Measurements from ENCODE around the gene EPHA1. TPM values are rescaled to one million over a fixed set of nuclear protein-coding genes. Genes with fewer than 3 reads are reported as not detected.

EPHA1 gene
- total and polyA plus RNA-seq, 2 donors (not counting 3 experiments of a cell fraction or from before 2014, with no cell fraction given) = 0.07 TPM; not detected in 1

GRCh38 chr7:143458263-143458662, 49.6 kb upstream of the EPHA1 start:
- intact Hi-C loops (cut with micrococcal nuclease) (no loop called here), dilution Hi-C loops (cut with MboI; ENCODE audit: extremely low pct_ligation_motif_present, low sequenced_read_pairs) (no loop called here)
- DNase-seq (ENCODE audit: low read depth, low spot score) (no peak), FAIRE-seq (no peak)
- BruUV-seq (replicated peaks) = no TSS peak
- no peaks in the 10 kb centered on the region for H3K36me3 ChIP-seq (ENCODE audit: control insufficient read depth in 2 of 2, extremely low read depth in 1 of 2, insufficient read depth in 2 of 2, low read length in 2 of 2)
- TF ChIP-seq POLR2A (IDR thresholded peaks at IDR 0.05; ENCODE audit: low read depth, low read length) = no peak
- no peak for TF ChIP-seq CTCF (IDR thresholded peaks at IDR 0.05; ENCODE audit: extremely low read depth in 1 of 2, insufficient read depth in 1 of 2, low read depth in 1 of 2, low read length in 2 of 2)
- no peak for TF ChIP-seq FOS (IDR thresholded peaks at IDR 0.05; ENCODE audit: borderline replicate concordance, insufficient read depth, low read length)
- no peak for TF ChIP-seq JUN (IDR thresholded peaks at IDR 0.05; ENCODE audit: borderline replicate concordance, insufficient read depth, insufficient read length, low read depth)
- no peak for TF ChIP-seq EZH2 (IDR thresholded peaks at IDR 0.05; ENCODE audit: borderline replicate concordance, low read depth, low read length, severe bottlenecking)
- no peak overlapping the region for H3K9ac ChIP-seq (replicated peaks; ENCODE audit: extremely low read depth, insufficient read depth, low read length)
- no peak overlapping the region for H2AFZ ChIP-seq (ENCODE audit: low read depth, low read length)
- no peak overlapping the region for H3K27ac ChIP-seq (ENCODE audit: insufficient read depth, low read depth, low read length)
- no peaks in the 10 kb centered on the region for H4K20me1 ChIP-seq (replicated peaks; ENCODE audit: control insufficient read depth, extremely low read depth, insufficient read depth, low read length)
- H3K9me1 ChIP-seq (replicated peaks; ENCODE audit: control insufficient read depth, extremely low read depth, insufficient read depth, low read length) = no peaks in the 10 kb centered on the region
- no peak overlapping the region for H3K4me3 ChIP-seq (replicated peaks in 1 of 3; ENCODE audit: insufficient read depth in 1 of 3, low read depth in 1 of 3, low read length in 3 of 3)
- no peaks in the 10 kb centered on the region for H3K9me3 ChIP-seq (replicated peaks; ENCODE audit: control insufficient read depth, insufficient read depth, low read length)
- ChIA-PET POLR2A (no interaction called here), CTCF (interaction anchor here (1.6 kb wide), 1 partner anchor 34 kb away, joined by 4 read pairs; no protein-coding TSS in a partner anchor)
- H3K27me3 ChIP-seq (ENCODE audit: control insufficient read depth in 2 of 2, insufficient read depth in 2 of 2, low read length in 2 of 2) = no peaks in the 10 kb centered on the region
- no peak overlapping the region for H3K4me2 ChIP-seq (ENCODE audit: insufficient read depth, low read length)
- no peaks in the 10 kb centered on the region for H3K79me2 ChIP-seq (ENCODE audit: control insufficient read depth, insufficient read depth, low read length)
- H3K4me1 ChIP-seq (ENCODE audit: control insufficient read depth, extremely low read depth, insufficient read depth, low read length) = peaks cover 13% of the 10 kb centered on the region

Measured in endothelial cell of umbilical vein (primary cell).